Neural cell (in vitro differentiated cells): ENCODE measurements around the gene STXBP4.
A peak's percentile ranks its signal among the peaks of the same experiment; 100 is the strongest.

Experiments used
- CTCF ChIP-seq: fragments of 450-650 bp; IDR thresholded peaks from 2 replicates; pipeline ENCODE4 v1.5.1; 2014; ENCODE audit warnings: antibody characterized with exemption, mild to moderate bottlenecking, moderate library complexity; ENCODE audit not compliant: poor library complexity, severe bottlenecking
- EP300 ChIP-seq: fragments of 450-650 bp; conservative IDR thresholded peaks from 2 replicates; pipeline ENCODE4 v1.6.1; 2014; ENCODE audit warnings: antibody characterized with exemption, mild to moderate bottlenecking, moderate library complexity; ENCODE audit not compliant: poor library complexity, severe bottlenecking
- EZH2 ChIP-seq: fragments of 200-600, 300-800 bp; shearing (Covaris generic), sonication (generic); IDR thresholded peaks from 2 replicates; pipeline ENCODE4 v1.6.1; 2014; ENCODE audit warnings: antibody characterized with exemption, low read length, borderline replicate concordance, mild to moderate bottlenecking; ENCODE audit not compliant: insufficient read depth, poor library complexity, severe bottlenecking
- MXI1 ChIP-seq: fragments of 450-650 bp; conservative IDR thresholded peaks from 2 replicates; pipeline ENCODE4 v1.6.1; 2014; ENCODE audit warnings: antibody characterized with exemption, mild to moderate bottlenecking; ENCODE audit not compliant: poor library complexity, severe bottlenecking
- POLR2AphosphoS5 ChIP-seq: IDR thresholded peaks from 2 replicates; pipeline ENCODE4 v1.6.1; 2012
- TAF1 ChIP-seq: IDR thresholded peaks from 2 replicates; pipeline ENCODE4 v1.6.1; 2012; ENCODE audit warnings: low read depth

GRCh38 chr17:55053855-55054254 is 85.3 kb downstream of the STXBP4 start:
- TF ChIP-seq CTCF (peak; percentile 65), EP300 (no peak), POLR2AphosphoS5 (no peak), EZH2 (no peak), MXI1 (no peak), TAF1 (no peak)
